ENCODE data around the gene ZCCHC7.

GRCh38 chr9:37264539-37264938 is 144.2 kb downstream of the ZCCHC7 start:
- TF ChIP-seq CTCF (IDR thresholded peaks at IDR 0.05; ENCODE audit: extremely low read depth in 1 of 2, insufficient read depth in 1 of 2, low read depth in 1 of 2, low read length in 2 of 2), result no peak
- no peak for TF ChIP-seq POLR2AphosphoS5 (IDR thresholded peaks at IDR 0.05; ENCODE audit: insufficient read depth, low read depth, low read length)
- TF ChIP-seq POLR2A (IDR thresholded peaks at IDR 0.05; ENCODE audit: low read depth, low read length), result no peak
